A673 (cell line): ENCODE data around the gene PHC2.

Experiments
- CTCF ChIP-seq: fragments of 300-800, 200-600 bp; sonication (generic); conservative IDR thresholded peaks from 2 replicates; pipeline ENCODE4 v1.5.1; 2017; ENCODE audit warnings: low read depth, mild to moderate bottlenecking, antibody characterized with exemption, low read length, moderate library complexity, mixed read lengths
- EZH2 ChIP-seq: fragments of 200-600 bp; sonication (generic); IDR thresholded peaks from 2 replicates; pipeline ENCODE4 v1.6.1; 2017; ENCODE audit warnings: borderline replicate concordance, low read depth, mild to moderate bottlenecking, mixed read lengths, antibody characterized with exemption, low read length; ENCODE audit not compliant: poor library complexity, severe bottlenecking

- TF ChIP-seq EZH2 (no peak), CTCF (no peak)
Observed at GRCh38 chr1:33439662-33440061, 8.8 kb upstream of the PHC2 start.
